SU-DHL-6 (cell line): ENCODE data around the gene SLC12A2.

Source experiments
- H2AFZ ChIP-seq: fragments of 200-600 bp; sonication (generic); 2 replicates; pipeline ENCODE4 v1.6.1; 2014; ENCODE audit warnings: low read depth, mild to moderate bottlenecking, moderate library complexity, mixed read lengths, antibody characterized with exemption, low read length; ENCODE audit not compliant: severe bottlenecking
- H3F3A ChIP-seq: fragments of 200-600 bp; shearing (Covaris generic); 2 replicates; pipeline ENCODE4 v1.6.0; 2016; ENCODE audit warnings: antibody characterized with exemption, mild to moderate bottlenecking; ENCODE audit not compliant: insufficient read depth
- H3K27ac ChIP-seq: fragments of 200-600 bp; sonication (generic); 2 replicates; pipeline ENCODE4 v1.5.1; 2016; ENCODE audit warnings: low read depth, mild to moderate bottlenecking, low read length, moderate library complexity, mixed read lengths
- H3K27me3 ChIP-seq: fragments of 200-600 bp; sonication (generic), shearing (Covaris generic); 2 replicates; pipeline ENCODE4 v1.6.0; 2014; ENCODE audit warnings: mild to moderate bottlenecking, low read length
- H3K36me3 ChIP-seq: fragments of 200-600 bp; sonication (generic); 2 replicates; pipeline ENCODE4 v1.6.1; 2014; ENCODE audit warnings: mild to moderate bottlenecking, low read length, mixed read lengths
- H3K4me2 ChIP-seq: fragments of 300-600, 200-600 bp; shearing (Covaris generic), sonication (generic); 2 replicates; pipeline ENCODE4 v1.6.0; 2014; ENCODE audit warnings: low read length, low read depth, mild to moderate bottlenecking; ENCODE audit not compliant: poor library complexity, severe bottlenecking
- H3K4me3 ChIP-seq: fragments of 200-600 bp; sonication (generic); 2 replicates; pipeline ENCODE4 v1.5.1; 2014; ENCODE audit warnings: antibody characterized with exemption, low read length, mild to moderate bottlenecking, mixed read lengths; ENCODE audit not compliant: insufficient read depth, poor library complexity, severe bottlenecking
- H3K79me2 ChIP-seq: fragments of 200-600 bp; sonication (generic); 2 replicates; pipeline ENCODE4 v1.6.1; 2014; ENCODE audit warnings: mild to moderate bottlenecking, low read length, moderate library complexity; ENCODE audit not compliant: insufficient read depth
- H3K9ac ChIP-seq: fragments of 200-600 bp; sonication (generic); 2 replicates; pipeline ENCODE4 v1.7.0; 2014; ENCODE audit warnings: mild to moderate bottlenecking, low read length
- H3K9me2 ChIP-seq: fragments of 200-600 bp; sonication (generic); replicated peaks from 2 replicates; pipeline ENCODE4 v1.6.1; 2014; ENCODE audit warnings: low read length; ENCODE audit not compliant: insufficient read depth
- H3K9me3 ChIP-seq: fragments of 200-600 bp; sonication (generic); 2 replicates; pipeline ENCODE4 v1.6.1; 2014; ENCODE audit warnings: low read length, mixed read lengths; ENCODE audit not compliant: insufficient read depth
- H4K20me1 ChIP-seq: fragments of 200-600 bp; sonication (generic); 2 replicates; pipeline ENCODE4 v1.6.1; 2014; ENCODE audit warnings: low read depth, mild to moderate bottlenecking, antibody characterized with exemption, low read length, moderate library complexity, mixed read lengths
- CTCF ChIP-seq: fragments of 200-600 bp; sonication (generic); IDR thresholded peaks from one replicate; pipeline ENCODE4 v1.5.1; 2017; ENCODE audit warnings: antibody characterized with exemption, mild to moderate bottlenecking, low read length, moderate library complexity; ENCODE audit not compliant: insufficient read depth, poor library complexity, severe bottlenecking
- EZH2phosphoT487 ChIP-seq: fragments of 200-600 bp; sonication (generic), shearing (Covaris generic); conservative IDR thresholded peaks from 2 replicates; pipeline ENCODE4 v1.6.1; 2018; ENCODE audit warnings: mild to moderate bottlenecking, antibody characterized with exemption, low read length, moderate library complexity, mixed read lengths

Gene SLC12A2

GRCh38 chr5:128155776-128156175 lies 72.2 kb downstream of the SLC12A2 start:
- no peak overlapping the region for H3K4me2 ChIP-seq
- H4K20me1 ChIP-seq: no peaks in the 10 kb centered on the region
- H3K79me2 ChIP-seq: no peaks in the 10 kb centered on the region
- no peak overlapping the region for H3K27ac ChIP-seq
- no peaks in the 10 kb centered on the region for H3K9me2 ChIP-seq
- TF ChIP-seq CTCF (no peak), EZH2phosphoT487 (no peak)
- H3K9ac ChIP-seq: no peak overlapping the region
- no peaks in the 10 kb centered on the region for H3K27me3 ChIP-seq
- H3F3A ChIP-seq: no peaks in the 10 kb centered on the region
- peaks cover 46% of the 10 kb centered on the region for H3K36me3 ChIP-seq
- no peak overlapping the region for H3K4me3 ChIP-seq
- H2AFZ ChIP-seq: no peak overlapping the region
- H3K9me3 ChIP-seq: no peaks in the 10 kb centered on the region

GRCh38 chr5:128156521-128156920 lies 73.0 kb downstream of the SLC12A2 start:
- H4K20me1 ChIP-seq: no peaks in the 10 kb centered on the region
- H3K9me2 ChIP-seq: no peaks in the 10 kb centered on the region
- H3K4me2 ChIP-seq: no peak overlapping the region
- H3F3A ChIP-seq: no peaks in the 10 kb centered on the region
- no peak overlapping the region for H3K4me3 ChIP-seq
- H3K79me2 ChIP-seq: no peaks in the 10 kb centered on the region
- no peak overlapping the region for H3K27ac ChIP-seq
- no peaks in the 10 kb centered on the region for H3K9me3 ChIP-seq
- no peaks in the 10 kb centered on the region for H3K27me3 ChIP-seq
- H3K9ac ChIP-seq: no peak overlapping the region
- no peak overlapping the region for H2AFZ ChIP-seq
- H3K36me3 ChIP-seq: peaks cover 45% of the 10 kb centered on the region
- TF ChIP-seq EZH2phosphoT487 (no peak), CTCF (no peak)

- H3K9me2 ChIP-seq: no peaks in the 10 kb centered on the region
- no peaks in the 10 kb centered on the region for H3K27me3 ChIP-seq
- H3K4me2 ChIP-seq: no peak overlapping the region
- no peak overlapping the region for H2AFZ ChIP-seq
- no peak overlapping the region for H3K4me3 ChIP-seq
- no peaks in the 10 kb centered on the region for H3K79me2 ChIP-seq
- peaks cover 45% of the 10 kb centered on the region for H3K36me3 ChIP-seq
- no peaks in the 10 kb centered on the region for H3K9me3 ChIP-seq
- H4K20me1 ChIP-seq: no peaks in the 10 kb centered on the region
- TF ChIP-seq EZH2phosphoT487 (no peak), CTCF (no peak)
- H3K9ac ChIP-seq: no peak overlapping the region
- no peak overlapping the region for H3K27ac ChIP-seq
- H3F3A ChIP-seq: no peaks in the 10 kb centered on the region
These were observed 74.8 kb downstream of the SLC12A2 start for GRCh38 chr5:128158342-128158741.
